GM18873 (cell line): ENCODE results near the gene MAN1C1.

Experiments
- ATAC-seq: cut with Tn5 transposase; IDR thresholded peaks from one replicate; pipeline ENCODE4 v1.9.1; 2021; ENCODE audit warnings: mild to moderate bottlenecking, moderate library complexity, moderate number of reproducible peaks; ENCODE audit not compliant: unreplicated experiment, low FRiP score

The MAN1C1 gene

DNA sequence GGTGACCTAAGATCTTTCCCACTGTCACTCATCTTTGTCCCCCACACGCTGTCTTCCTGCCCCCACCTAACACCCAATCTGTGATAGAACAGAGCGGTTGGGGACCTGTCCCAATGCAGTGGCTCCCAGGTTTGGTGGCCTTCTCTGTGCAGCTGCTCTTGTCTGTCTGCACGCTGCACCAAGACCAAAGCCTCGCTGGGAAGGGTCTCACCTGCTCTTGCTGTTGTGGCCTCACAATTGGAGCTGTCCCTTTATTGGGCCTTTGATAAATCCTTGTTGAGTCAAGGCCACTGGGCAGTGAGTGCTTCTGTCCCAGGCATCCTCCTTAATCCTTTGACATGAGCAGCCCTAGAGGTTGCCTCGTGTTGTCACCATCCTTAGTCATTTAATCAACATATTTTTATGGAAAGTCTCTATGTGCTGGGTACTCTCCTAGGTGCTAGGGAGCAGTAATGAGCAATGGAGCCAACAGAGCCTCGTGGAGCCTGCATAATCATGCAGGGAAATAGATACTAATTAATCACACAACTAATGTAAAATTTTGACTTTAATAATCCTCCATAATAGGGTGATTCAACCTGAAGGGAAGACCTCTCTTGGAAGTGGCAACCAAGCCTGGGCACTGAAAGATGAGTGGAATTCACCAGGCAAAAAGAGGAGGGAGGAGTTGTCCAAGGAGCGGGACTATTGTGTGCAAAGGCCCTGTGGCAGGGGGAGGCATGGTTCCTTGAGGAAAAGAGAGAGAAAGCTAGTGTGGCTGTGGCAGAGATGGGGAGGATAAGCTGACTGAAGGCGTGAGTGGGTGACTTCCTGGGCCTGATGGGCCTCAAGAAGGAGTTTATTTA is 57.6 kb downstream of the MAN1C1 start:
- no peak for ATAC-seq

- no peak for ATAC-seq
These were observed 58.2 kb downstream of the MAN1C1 start for GRCh38 chr1:25674807-25675084.

DNA sequence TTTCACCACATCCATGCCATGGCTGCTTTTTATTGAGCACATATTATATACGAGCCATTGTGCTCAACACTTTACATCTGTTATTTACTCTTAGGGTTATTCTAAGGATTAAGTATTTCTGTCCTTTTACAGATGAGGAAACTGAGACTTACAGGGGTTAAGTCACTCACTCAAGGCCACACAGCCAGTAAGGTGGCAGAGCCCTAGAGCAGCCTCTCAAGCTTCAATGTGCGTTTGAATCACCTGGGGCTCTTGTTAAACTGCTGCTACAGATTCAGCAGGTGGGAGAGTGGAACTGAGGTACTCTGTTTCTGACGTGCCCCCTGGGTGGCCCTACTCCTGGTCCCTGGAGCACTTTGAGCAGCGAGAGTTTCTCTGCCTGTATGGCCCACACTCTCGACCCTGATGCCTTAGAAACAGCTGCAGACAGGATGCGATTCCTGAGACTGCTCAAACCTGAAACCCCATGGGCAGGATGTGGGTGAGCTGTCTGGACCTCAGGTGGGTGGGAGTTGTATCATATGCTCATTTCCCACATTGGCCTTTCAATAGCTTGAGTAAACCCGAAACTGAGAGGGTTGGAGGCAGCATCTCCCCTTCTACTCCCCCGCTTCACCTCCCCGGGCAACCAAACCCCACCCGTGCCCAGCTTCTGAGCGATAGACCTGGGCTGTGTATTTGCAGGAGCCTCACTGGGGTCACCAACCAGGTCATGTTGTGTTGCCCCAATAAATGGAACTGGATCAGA is 59.3 kb downstream of the MAN1C1 start:
- ATAC-seq = peak; percentile 84

DNA sequence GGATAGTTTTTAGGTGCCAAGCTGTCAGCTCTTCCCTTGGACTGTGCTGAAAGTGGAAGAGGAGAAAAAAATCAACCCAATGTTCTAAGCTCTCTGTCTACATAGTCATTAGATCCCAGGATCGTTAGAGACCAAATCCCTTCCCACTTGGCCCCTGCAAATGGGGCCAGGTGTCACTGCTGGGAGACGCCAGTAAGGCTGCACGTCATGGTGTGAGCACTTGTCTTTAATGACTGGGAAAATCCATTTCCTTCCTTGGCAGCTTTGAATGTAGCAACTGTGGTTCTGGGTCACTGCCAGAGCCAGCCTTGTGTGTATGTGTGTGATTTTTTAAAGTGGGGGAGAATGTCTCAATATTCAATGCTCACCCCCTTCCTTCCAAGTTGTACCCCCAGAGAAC is 59.9 kb downstream of the MAN1C1 start:
- ATAC-seq = no peak

- no peak for ATAC-seq
These were observed 60.7 kb downstream of the MAN1C1 start for GRCh38 chr1:25677193-25677773.

DNA sequence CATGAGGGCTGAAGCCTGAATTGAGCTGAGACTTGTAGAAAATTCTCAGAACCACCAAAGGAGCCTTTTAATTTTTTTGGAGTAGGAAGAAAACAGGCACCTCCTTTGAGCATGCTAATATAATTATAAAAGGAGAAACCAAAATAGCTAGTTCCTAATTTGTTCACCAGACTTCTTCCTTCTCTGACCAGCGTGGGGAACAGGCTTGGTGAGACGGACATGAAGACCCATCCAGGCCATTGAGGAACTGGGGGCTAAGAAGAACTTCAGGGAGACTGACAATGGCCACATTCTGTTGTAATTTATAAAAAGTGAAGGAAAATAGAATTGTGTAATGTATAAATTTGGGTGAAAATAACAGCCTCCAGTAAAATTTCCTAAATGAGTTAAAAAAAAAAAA is 62.6 kb downstream of the MAN1C1 start:
- ATAC-seq = no peak

- ATAC-seq = no peak
These were observed 64.1 kb downstream of the MAN1C1 start for GRCh38 chr1:25680701-25681100.

GRCh38 chr1:25682059-25682601 is 65.5 kb downstream of the MAN1C1 start:
- ATAC-seq = no peak

DNA sequence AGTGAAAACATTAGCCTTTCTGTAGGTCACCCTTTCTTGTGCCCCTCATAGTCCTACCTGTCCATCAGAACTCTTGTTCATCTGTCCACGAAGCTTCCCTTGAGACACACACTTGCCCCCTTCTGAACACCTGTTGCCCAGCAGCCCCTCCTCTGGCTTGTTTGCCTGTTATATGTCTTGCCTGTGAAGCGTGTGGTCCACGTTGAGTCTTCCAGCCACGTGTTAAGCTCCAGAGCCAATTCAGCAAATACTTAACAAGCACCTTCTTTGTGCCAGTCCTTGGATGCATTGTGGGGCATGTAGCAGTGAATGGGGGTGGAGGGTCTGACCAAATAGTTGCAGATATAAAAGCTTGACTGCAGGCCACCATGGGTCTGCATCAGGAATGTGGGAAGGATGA is 66.6 kb downstream of the MAN1C1 start:
- ATAC-seq = no peak

- ATAC-seq = no peak
These were observed 67.1 kb downstream of the MAN1C1 start for GRCh38 chr1:25683731-25684130.

DNA sequence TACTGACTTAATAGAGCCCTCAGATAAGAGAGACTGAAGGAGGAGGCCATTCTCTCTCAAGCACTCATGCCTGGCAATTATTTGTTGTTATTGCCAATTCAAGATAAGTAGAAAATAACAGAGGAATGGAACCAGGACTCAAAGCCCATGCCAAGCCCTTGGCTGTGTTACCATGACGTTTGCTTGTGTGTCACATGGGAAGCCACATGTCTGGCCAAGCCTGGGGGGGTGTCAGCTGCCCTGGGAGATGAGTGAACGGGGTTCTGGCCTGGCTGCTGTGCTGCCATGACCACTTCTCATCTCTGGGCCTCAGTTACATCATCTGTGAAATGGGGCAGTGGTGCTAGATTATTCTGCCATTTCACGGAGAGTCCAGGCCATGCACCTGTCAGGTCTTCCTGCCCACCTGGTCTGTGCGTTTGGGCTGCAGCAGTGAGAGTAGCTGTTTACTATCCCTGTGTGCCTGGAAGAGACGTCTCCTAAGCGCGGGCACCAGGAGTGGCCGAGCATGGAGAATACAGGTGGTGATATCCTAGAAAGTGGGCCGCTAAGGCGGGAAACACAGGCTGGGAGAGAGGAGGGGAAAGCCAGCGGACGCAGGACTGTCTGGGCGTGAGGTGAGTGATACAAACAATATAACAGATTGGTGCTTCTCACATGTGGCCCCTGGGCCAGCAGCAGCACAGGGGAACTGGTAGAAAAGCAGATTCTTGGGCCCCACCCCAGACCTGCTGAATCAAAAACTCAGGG is 67.8 kb downstream of the MAN1C1 start:
- no peak for ATAC-seq

GRCh38 chr1:25685211-25685750 is 68.7 kb downstream of the MAN1C1 start:
- ATAC-seq = no peak

DNA sequence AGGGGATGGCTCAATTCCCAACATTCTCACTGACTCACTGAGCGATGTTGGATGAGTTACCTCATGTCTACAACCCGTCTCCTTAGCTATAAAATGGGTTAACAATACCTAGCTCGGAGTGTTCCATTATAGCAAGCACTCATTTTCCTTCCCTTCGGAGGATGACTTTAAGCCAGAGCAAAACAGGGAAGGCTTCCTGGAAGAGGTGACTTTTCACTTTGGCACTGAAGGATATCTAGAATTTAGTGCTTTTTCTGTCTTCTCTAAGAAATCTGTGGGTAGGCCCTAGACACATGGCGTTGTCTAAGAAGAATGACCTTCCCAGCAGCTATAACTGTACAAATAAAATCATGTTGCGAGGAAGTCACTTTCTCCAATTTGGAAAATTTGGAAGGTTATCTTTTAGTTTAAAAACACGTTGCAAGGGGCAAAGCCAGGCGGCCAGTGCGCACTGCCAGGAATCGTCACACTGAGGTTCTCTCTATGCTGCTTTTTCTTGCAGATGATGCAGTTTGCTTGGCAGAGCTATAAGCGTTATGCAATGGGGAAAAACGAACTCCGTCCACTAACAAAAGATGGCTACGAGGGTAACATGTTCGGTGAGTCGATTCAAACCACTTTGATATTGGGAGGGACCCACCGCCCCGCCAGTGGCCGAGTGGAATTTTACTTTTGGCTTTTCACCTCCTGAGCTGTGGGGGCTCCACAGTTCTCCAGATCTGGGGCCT is 69.5 kb downstream of the MAN1C1 start:
- no peak for ATAC-seq

GRCh38 chr1:25687221-25688017 is 70.8 kb downstream of the MAN1C1 start:
- ATAC-seq = no peak

DNA sequence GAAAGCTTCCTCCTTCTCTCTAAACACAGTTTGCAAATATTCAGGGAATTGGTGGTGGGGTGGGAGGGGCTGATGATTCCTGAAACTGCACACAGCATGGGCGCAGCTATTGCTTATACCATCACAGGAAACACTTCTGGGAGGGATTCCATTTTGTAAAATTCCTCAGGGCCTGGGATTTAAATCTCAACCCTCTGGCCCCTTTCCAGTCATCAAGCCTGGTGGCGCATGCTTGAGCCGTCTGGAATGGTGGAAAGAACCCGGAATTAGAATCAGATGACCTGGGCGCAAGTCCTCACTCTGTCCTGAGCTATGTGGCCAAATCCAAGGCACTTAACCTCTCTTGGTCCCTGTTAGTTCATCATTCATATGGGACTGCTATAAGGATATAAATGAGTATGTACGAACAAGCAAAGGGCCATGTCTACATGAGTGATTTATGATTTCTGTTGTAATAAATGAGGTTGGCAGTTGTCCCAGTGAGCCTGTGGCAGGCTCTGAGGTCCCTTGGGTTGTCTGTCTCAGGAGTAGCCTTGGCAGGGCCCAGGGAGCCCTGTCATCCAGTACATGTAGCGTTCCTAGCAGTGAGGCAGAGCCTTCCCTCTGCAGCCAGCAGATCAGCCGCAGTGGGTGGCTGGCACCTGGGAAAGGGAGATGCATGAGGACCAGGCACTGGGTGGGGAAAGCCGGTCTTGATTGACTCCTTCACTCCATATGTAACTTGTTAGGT is 72.0 kb downstream of the MAN1C1 start:
- ATAC-seq = no peak

- no peak for ATAC-seq
These were observed 73.2 kb downstream of the MAN1C1 start for GRCh38 chr1:25689686-25690381.

DNA sequence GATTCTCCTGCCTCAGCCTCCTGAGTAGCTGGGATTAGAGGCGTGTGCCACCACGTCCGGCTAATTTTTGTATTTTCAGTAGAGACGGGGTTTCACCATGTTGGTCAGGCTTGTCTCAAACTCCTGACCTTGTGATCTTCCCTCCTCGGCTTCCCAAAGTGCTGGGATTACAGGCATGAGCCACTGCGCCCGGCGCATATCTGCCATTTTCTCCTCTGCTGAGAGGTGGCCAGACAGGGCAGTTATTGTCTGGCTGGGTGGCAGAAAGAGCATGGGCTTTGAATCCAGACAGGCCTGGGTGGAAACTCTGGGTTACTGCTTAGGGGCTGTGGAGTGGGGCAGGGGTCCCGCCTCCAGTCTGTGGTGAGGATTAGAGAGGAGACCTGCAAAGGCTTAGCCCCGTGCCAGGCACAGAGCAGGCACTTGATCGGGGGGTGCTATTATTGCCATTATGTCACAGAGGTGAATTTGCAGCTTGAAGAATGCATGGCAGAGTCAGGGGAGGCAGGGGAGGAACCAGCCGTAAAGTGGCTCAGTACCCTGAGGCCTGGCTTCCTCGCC is 73.9 kb downstream of the MAN1C1 start:
- no peak for ATAC-seq
